HepG2 (cell line): ENCODE results near the gene CRNN. TPM values are rescaled to one million over a fixed set of nuclear protein-coding genes. Genes with fewer than 3 reads are reported as not detected.

ENCODE experiments used
- ATAC-seq: fragments of 200-7000 bp; cut with Tn5 transposase; 3 replicates; pipeline ENCODE4 v1.9.1; 2020; ENCODE audit warnings: mild to moderate bottlenecking, moderate library complexity
- BruUV-seq: library from RNA; stranded (reverse); fragments of 400-500 nt; replicated peaks from 2 replicates; lab custom pipeline; 2021; lab: Mats Ljungman, UMichigan
- CTCF ChIA-PET: fragments of 300-600 bp; formaldehyde crosslinking; extraction: SDS; loops from one replicate; lab custom pipeline; 2021; ENCODE audit warnings: low total read pairs, inconsistent platforms, low intra/inter-chr PET ratio; lab: Yijun Ruan, JAX
- POLR2A ChIA-PET: fragments of 350-600 bp; sonication (Branson Sonifier 250); formaldehyde crosslinking; loops from one replicate; lab custom pipeline; 2020; ENCODE audit warnings: antibody characterized with exemption, inconsistent platforms; lab: Yijun Ruan, JAX
- DNase-seq: peaks from one replicate; pipeline ENCODE4 v3.0.0-alpha.2; 2015; ENCODE audit warnings: low spot score
- FAIRE-seq: peaks from 3 replicates; lab custom pipeline; 2011; peaks lifted over from hg19 to GRCh38; lab: Jason Lieb, UNC
- H2AFZ ChIP-seq: one replicate; pipeline ENCODE4 v1.6.1; 2011; ENCODE audit warnings: low read length, inconsistent platforms
- H3K27ac ChIP-seq: fragments of 300-600 bp; 3 replicates; pipeline ENCODE4 v1.8.0; 2011; ENCODE audit warnings: mixed run types, mild to moderate bottlenecking, mixed read lengths, low read length, inconsistent platforms; ENCODE audit not compliant: insufficient read depth; ENCODE audit errors: extremely low read length
- H3K27me3 ChIP-seq, 2 experiments: fragments of 200-600 bp in 1 of 2; 2 replicates in 1 of 2; 3 replicates in 1 of 2; pipeline versions ENCODE4 v1.6.0 to v1.8.0; 2011; ENCODE audit warnings: low read length in 2 of 2, mild to moderate bottlenecking in 2 of 2, moderate library complexity in 2 of 2, inconsistent platforms in 1 of 2; ENCODE audit not compliant: insufficient read depth in 2 of 2, control insufficient read depth in 1 of 2
- H3K36me3 ChIP-seq, 2 experiments: fragments of 200-600 bp in 1 of 2; replicated peaks in 1 of 2; 2 replicates in 1 of 2; 3 replicates in 1 of 2; pipeline versions ENCODE4 v1.5.1 to v1.8.0; 2011; ENCODE audit warnings: low read length in 2 of 2, inconsistent platforms in 1 of 2; ENCODE audit not compliant: insufficient read depth in 2 of 2, control insufficient read depth in 1 of 2
- H3K4me1 ChIP-seq: 2 replicates; pipeline ENCODE4 v1.5.1; 2012; ENCODE audit warnings: low read length, inconsistent platforms; ENCODE audit not compliant: insufficient read depth
- H3K4me2 ChIP-seq: 2 replicates; pipeline ENCODE4 v1.6.0; 2011; ENCODE audit warnings: low read depth, low read length, inconsistent platforms
- H3K4me3 ChIP-seq, 3 experiments: fragments of 200-600 bp in 1 of 3; sonication (generic), shearing (Covaris generic) in 1 of 3; replicated peaks in 1 of 3; 2 replicates each; pipeline ENCODE4 v1.5.1; 2011 to 2016; ENCODE audit warnings: low read length in 3 of 3, inconsistent platforms in 2 of 3, low read depth in 2 of 3, mild to moderate bottlenecking in 2 of 3, control low read depth in 1 of 3, mixed read lengths in 1 of 3; ENCODE audit not compliant: insufficient read depth in 1 of 3
- H3K79me2 ChIP-seq: one replicate; pipeline ENCODE4 v1.6.1; 2011; ENCODE audit warnings: low read length, inconsistent platforms; ENCODE audit not compliant: insufficient read depth
- H3K9ac ChIP-seq: 2 replicates; pipeline ENCODE4 v1.6.0; 2011; ENCODE audit warnings: mild to moderate bottlenecking, low read depth, low read length, inconsistent platforms; ENCODE audit not compliant: insufficient read depth
- H3K9me3 ChIP-seq: 2 replicates; pipeline ENCODE4 v1.5.1; 2012; ENCODE audit warnings: mild to moderate bottlenecking, low read length
- H4K20me1 ChIP-seq: 2 replicates; pipeline ENCODE4 v1.6.0; 2011; ENCODE audit warnings: inconsistent platforms, mild to moderate bottlenecking, low read length, moderate library complexity; ENCODE audit not compliant: insufficient read depth
- JUND ChIP-seq: sonication (generic); formaldehyde crosslinking; IDR thresholded peaks from 2 replicates; pipeline ENCODE4 v1.8.0; 2022; ENCODE audit warnings: mild to moderate bottlenecking, missing genetic modification reagents
- KDM2A ChIP-seq: sonication (generic); formaldehyde crosslinking; IDR thresholded peaks from 2 replicates; pipeline ENCODE4 v1.4.0; 2020; ENCODE audit warnings: low read depth, missing genetic modification reagents, borderline replicate concordance
- SMAD9 ChIP-seq: sonication (generic); formaldehyde crosslinking; IDR thresholded peaks from 2 replicates; pipeline ENCODE4 v1.5.1; 2020; ENCODE audit warnings: mild to moderate bottlenecking, missing genetic modification reagents
- TEAD3 ChIP-seq: optimal IDR thresholded peaks from 2 replicates; pipeline ENCODE3; 2016; ENCODE audit warnings: borderline replicate concordance
- TOE1 ChIP-seq: sonication (generic); formaldehyde crosslinking; IDR thresholded peaks from 2 replicates; pipeline ENCODE4 v1.4.0; 2020; ENCODE audit warnings: mild to moderate bottlenecking, missing genetic modification reagents
- ZMYM4 ChIP-seq: sonication (generic); formaldehyde crosslinking; IDR thresholded peaks from 2 replicates; pipeline ENCODE4 v1.8.1; 2023; ENCODE audit warnings: mild to moderate bottlenecking, missing genetic modification reagents
- ZNF124 ChIP-seq: sonication (generic); formaldehyde crosslinking; IDR thresholded peaks from 2 replicates; pipeline ENCODE4 v1.4.0; 2020; ENCODE audit warnings: missing genetic modification reagents
- ZNF136 ChIP-seq: sonication (generic); formaldehyde crosslinking; IDR thresholded peaks from 2 replicates; pipeline ENCODE4 v1.8.1; 2022; ENCODE audit warnings: low read depth, mild to moderate bottlenecking, moderate library complexity, missing genetic modification reagents
- ZNF17 ChIP-seq: sonication (generic); formaldehyde crosslinking; IDR thresholded peaks from 2 replicates; pipeline ENCODE4 v1.5.0; 2020; ENCODE audit warnings: mild to moderate bottlenecking, missing genetic modification reagents
- ZNF205 ChIP-seq: IDR thresholded peaks from 2 replicates; pipeline ENCODE4 v1.6.1; 2018; ENCODE audit warnings: missing biosample characterization, missing genetic modification reagents
- ZNF317 ChIP-seq: sonication (generic); formaldehyde crosslinking; IDR thresholded peaks from 2 replicates; pipeline ENCODE4 v1.5.0; 2020; ENCODE audit warnings: mild to moderate bottlenecking, missing genetic modification reagents
- ZNF510 ChIP-seq: sonication (generic); formaldehyde crosslinking; IDR thresholded peaks from 2 replicates; pipeline ENCODE4 v1.4.0; 2020; ENCODE audit warnings: low read depth, mild to moderate bottlenecking, missing genetic modification reagents
- ZNF550 ChIP-seq: sonication (generic); formaldehyde crosslinking; IDR thresholded peaks from 2 replicates; pipeline ENCODE4 v1.4.0; 2020; ENCODE audit warnings: mild to moderate bottlenecking, missing genetic modification reagents, borderline replicate concordance
- WGBS: methylation state at CpG from one replicate; pipeline ENCODE4 v1.1.6; 2017; ENCODE audit warnings: low lambda C conversion rate; 5-methylcytosine and 5-hydroxymethylcytosine counted together
- in situ Hi-C: cut with HindIII; loops from 2 replicates; pipeline ENCODE4 v1.10.0; 2017; ENCODE audit warnings: low pct_unique_long_range_greater_than_20kb; ENCODE audit not compliant: extremely low pct_ligation_motif_present
- intact Hi-C: fragments of 100-400 bp; cut with micrococcal nuclease; formaldehyde crosslinking; loops from one replicate; pipeline ENCODE4 v1.10.0; 2022; ENCODE audit not compliant: unreplicated experiment
- polyA plus RNA-seq, 8 experiments: library from polyadenylated mRNA; depleted of rRNA in 3 of 8; stranded (reverse) in 7 of 8; unstranded in 1 of 8; fragments of >200 nt; fragmentation: Illumina TruSeq in 4 of 8; extraction: Trizol in 4 of 8; gene quantifications; 2 replicates each; pipeline versions ENCODE4 v1.2.1 to v1.2.3, GENCODE V29; 2011 to 2016; ENCODE audit warnings: low read depth in 4 of 8, missing spikeins in 1 of 8, mixed read lengths in 1 of 8; ENCODE audit not compliant: insufficient read depth in 1 of 8
- total RNA-seq, 5 experiments: library from RNA; depleted of rRNA; stranded (reverse); fragments of >200 nt; fragmentation: Illumina TruSeq; extraction: Trizol; gene quantifications; 2 replicates each; pipeline ENCODE4 v1.2.3, GENCODE V29; 2016; ENCODE audit warnings: low read depth in 1 of 5
- TF ChIP-seq, protein P1 (sequence below): sonication (generic); formaldehyde crosslinking; IDR thresholded peaks from 2 replicates; pipeline ENCODE4 v1.4.0; 2020; ENCODE audit warnings: mild to moderate bottlenecking, missing genetic modification reagents
- TF ChIP-seq, protein P2 (sequence below): sonication (generic); formaldehyde crosslinking; IDR thresholded peaks from 2 replicates; pipeline ENCODE4 v1.4.0; 2020; ENCODE audit warnings: missing genetic modification reagents, mild to moderate bottlenecking, borderline replicate concordance
- TF ChIP-seq, protein P3 (sequence below): sonication (generic); formaldehyde crosslinking; IDR thresholded peaks from 2 replicates; pipeline ENCODE4 v1.4.0; 2020; ENCODE audit warnings: mild to moderate bottlenecking, missing genetic modification reagents

Gene CRNN
- total and polyA plus RNA-seq, 2 of the 13 experiments (the other 11 are each of a cell fraction or from before 2014, with no cell fraction given), result not detected

DNA sequence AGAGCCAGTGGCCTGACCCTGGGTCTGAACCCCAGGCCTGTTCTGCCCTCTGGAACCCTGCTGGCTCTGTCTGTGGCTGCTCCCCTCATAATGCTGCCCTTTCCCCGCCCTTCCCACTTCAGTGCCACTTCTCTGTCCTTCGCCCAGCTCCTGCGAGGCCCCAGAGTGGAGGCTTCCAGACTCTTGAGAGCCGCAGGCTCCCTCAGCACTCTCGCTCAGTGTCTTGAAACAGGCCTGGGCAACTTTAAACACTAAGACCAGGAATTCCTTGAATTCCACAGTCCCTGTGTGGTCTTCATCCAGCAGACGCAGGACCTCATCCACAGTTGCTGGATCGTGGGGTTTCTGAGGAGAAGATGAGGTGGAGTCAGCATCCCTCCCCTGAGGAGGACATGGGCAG, 3.5 kb downstream of the CRNN start:
- ATAC-seq (no peak), FAIRE-seq (no peak), DNase-seq (no peak)
- no TSS peak for BruUV-seq
- in situ Hi-C loops (no loop called here), intact Hi-C loops (no loop called here)
- Histone ChIP-seq H3K4me3 (no peak overlapping the region), H3K36me3 (no peaks in the 10 kb centered on the region), H3K79me2 (no peaks in the 10 kb centered on the region), H3K4me2 (no peak overlapping the region), H3K9ac (no peak overlapping the region), H3K9me3 (no peaks in the 10 kb centered on the region), H2AFZ (no peak overlapping the region), H3K4me1 (no peaks in the 10 kb centered on the region), H4K20me1 (no peaks in the 10 kb centered on the region), H3K27me3 (peaks cover 0 to 5% of the 10 kb centered on the region in 2 experiments; a peak in 1 of 5 replicates), H3K27ac (no peak overlapping the region)
- TF ChIP-seq SMAD9 (CRISPR knock-in tag) (no peak), ZNF136 (no peak), TOE1 (CRISPR knock-in tag) (no peak), ZNF17 (CRISPR knock-in tag) (no peak), ZNF510 (no peak), ZNF550 (CRISPR knock-in tag) (no peak), KDM2A (no peak), JUND (no peak), ZNF317 (no peak)
- TF ChIP-seq, protein P1, sequence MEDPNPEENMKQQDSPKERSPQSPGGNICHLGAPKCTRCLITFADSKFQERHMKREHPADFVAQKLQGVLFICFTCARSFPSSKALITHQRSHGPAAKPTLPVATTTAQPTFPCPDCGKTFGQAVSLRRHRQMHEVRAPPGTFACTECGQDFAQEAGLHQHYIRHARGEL, result no peak
- ChIA-PET CTCF (no interaction called here), POLR2A (no interaction called here)
- 53% methylated on average over 3 of the region's 7 CpGs for WGBS

DNA sequence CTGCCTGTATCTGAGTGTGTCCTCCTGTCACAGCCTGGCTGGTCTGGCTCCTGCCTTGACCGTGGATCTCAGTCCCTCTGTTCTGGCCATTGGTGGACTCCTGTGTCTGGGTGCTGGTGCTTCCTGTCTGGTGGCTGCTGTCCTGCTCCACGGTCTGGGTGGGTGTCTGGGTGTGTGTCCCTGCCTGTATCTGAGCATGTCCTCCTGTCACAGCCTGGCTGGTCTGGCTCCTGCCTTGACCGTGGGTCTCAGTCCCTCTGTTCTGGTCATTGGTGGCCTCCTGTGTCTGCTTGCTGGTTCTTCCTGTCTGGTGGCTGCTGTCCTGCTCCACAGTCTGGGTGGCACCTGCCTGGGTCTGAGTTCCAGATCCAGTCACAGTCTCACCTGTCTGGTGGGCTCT, 4.0 kb downstream of the CRNN start:
- ChIA-PET CTCF (no interaction called here), POLR2A (no interaction called here)
- H3K79me2 ChIP-seq, result no peaks in the 10 kb centered on the region
- no peaks in the 10 kb centered on the region for H4K20me1 ChIP-seq
- peaks cover 0 to 5% of the 10 kb centered on the region in 2 experiments; a peak in 1 of 5 replicates for H3K27me3 ChIP-seq
- H3K27ac ChIP-seq, result no peak overlapping the region
- H2AFZ ChIP-seq, result no peak overlapping the region
- H3K4me1 ChIP-seq, result no peaks in the 10 kb centered on the region
- BruUV-seq, result no TSS peak
- in situ Hi-C loops (no loop called here), intact Hi-C loops (no loop called here)
- H3K9me3 ChIP-seq, result no peaks in the 10 kb centered on the region
- FAIRE-seq (no peak), ATAC-seq (no peak), DNase-seq (no peak)
- no peak overlapping the region for H3K9ac ChIP-seq
- no peak overlapping the region for H3K4me3 ChIP-seq
- WGBS, result 7% methylated on average over 2 of the region's 3 CpGs
- no peaks in the 10 kb centered on the region for H3K36me3 ChIP-seq
- H3K4me2 ChIP-seq, result no peak overlapping the region
- TF ChIP-seq, protein P2, sequence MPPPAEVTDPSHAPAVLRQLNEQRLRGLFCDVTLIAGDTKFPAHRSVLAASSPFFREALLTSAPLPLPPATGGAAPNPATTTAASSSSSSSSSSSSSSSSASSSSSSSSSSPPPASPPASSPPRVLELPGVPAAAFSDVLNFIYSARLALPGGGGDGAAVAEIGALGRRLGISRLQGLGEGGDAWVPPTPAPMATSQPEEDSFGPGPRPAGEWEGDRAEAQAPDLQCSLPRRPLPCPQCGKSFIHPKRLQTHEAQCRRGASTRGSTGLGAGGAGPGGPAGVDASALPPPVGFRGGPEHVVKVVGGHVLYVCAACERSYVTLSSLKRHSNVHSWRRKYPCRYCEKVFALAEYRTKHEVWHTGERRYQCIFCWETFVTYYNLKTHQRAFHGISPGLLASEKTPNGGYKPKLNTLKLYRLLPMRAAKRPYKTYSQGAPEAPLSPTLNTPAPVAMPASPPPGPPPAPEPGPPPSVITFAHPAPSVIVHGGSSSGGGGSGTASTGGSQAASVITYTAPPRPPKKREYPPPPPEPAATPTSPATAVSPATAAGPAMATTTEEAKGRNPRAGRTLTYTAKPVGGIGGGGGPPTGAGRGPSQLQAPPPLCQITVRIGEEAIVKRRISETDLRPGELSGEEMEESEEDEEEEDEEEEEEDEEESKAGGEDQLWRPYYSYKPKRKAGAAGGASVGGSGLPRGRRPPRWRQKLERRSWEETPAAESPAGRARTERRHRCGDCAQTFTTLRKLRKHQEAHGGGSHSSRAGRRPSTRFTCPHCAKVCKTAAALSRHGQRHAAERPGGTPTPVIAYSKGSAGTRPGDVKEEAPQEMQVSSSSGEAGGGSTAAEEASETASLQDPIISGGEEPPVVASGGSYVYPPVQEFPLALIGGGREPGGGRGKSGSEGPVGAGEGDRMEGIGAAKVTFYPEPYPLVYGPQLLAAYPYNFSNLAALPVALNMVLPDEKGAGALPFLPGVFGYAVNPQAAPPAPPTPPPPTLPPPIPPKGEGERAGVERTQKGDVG (CRISPR knock-in tag), result no peak
- TF ChIP-seq, protein P3, sequence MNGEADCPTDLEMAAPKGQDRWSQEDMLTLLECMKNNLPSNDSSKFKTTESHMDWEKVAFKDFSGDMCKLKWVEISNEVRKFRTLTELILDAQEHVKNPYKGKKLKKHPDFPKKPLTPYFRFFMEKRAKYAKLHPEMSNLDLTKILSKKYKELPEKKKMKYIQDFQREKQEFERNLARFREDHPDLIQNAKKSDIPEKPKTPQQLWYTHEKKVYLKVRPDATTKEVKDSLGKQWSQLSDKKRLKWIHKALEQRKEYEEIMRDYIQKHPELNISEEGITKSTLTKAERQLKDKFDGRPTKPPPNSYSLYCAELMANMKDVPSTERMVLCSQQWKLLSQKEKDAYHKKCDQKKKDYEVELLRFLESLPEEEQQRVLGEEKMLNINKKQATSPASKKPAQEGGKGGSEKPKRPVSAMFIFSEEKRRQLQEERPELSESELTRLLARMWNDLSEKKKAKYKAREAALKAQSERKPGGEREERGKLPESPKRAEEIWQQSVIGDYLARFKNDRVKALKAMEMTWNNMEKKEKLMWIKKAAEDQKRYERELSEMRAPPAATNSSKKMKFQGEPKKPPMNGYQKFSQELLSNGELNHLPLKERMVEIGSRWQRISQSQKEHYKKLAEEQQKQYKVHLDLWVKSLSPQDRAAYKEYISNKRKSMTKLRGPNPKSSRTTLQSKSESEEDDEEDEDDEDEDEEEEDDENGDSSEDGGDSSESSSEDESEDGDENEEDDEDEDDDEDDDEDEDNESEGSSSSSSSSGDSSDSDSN (CRISPR knock-in tag), result no peak
- TF ChIP-seq ZMYM4 (no peak), ZNF124 (CRISPR knock-in tag) (no peak), TEAD3 (no peak), ZNF205 (CRISPR knock-in tag) (no peak)
